IPS DF 6.9 (cell line): ENCODE data around the gene SND1.

ENCODE experiments used
- DNase-seq: peaks from one replicate; pipeline ENCODE4 v3.0.0-alpha.2; 2013; ENCODE audit warnings: low read depth, low spot score
- H3K27ac ChIP-seq: one replicate; pipeline ENCODE4 v1.5.1; 2013; ENCODE audit warnings: low read length, control low read depth
- H3K27me3 ChIP-seq: 2 replicates; pipeline ENCODE4 v1.6.1; 2013; ENCODE audit warnings: mild to moderate bottlenecking, low read length; ENCODE audit not compliant: control insufficient read depth, insufficient read depth
- H3K36me3 ChIP-seq: 2 replicates; pipeline ENCODE4 v1.6.1; 2013; ENCODE audit warnings: low read length; ENCODE audit not compliant: control insufficient read depth, insufficient read depth
- H3K4me1 ChIP-seq: 2 replicates; pipeline ENCODE4 v1.6.1; 2013; ENCODE audit warnings: low read length; ENCODE audit not compliant: control insufficient read depth, insufficient read depth
- H3K4me3 ChIP-seq: 2 replicates; pipeline ENCODE4 v1.5.1; 2013; ENCODE audit warnings: mild to moderate bottlenecking, low read length
- H3K9me3 ChIP-seq: 2 replicates; pipeline ENCODE4 v1.6.1; 2013; ENCODE audit warnings: low read length, inconsistent platforms; ENCODE audit not compliant: control insufficient read depth, insufficient read depth
- WGBS: extraction: QIAGEN DNeasy Blood & Tissue Kit; methylation state at CpG from one replicate; pipeline ENCODE4 v1.1.7; 2013; ENCODE audit warnings: mixed read lengths, missing lambda C conversion rate; ENCODE audit not compliant: insufficient read length, insufficient coverage; 5-methylcytosine and 5-hydroxymethylcytosine counted together

SND1 gene

GRCh38 chr7:127940381-127941160 lies 288.6 kb downstream of the SND1 start:
- no peak for DNase-seq
- no peaks in the 10 kb centered on the region for H3K36me3 ChIP-seq

DNA sequence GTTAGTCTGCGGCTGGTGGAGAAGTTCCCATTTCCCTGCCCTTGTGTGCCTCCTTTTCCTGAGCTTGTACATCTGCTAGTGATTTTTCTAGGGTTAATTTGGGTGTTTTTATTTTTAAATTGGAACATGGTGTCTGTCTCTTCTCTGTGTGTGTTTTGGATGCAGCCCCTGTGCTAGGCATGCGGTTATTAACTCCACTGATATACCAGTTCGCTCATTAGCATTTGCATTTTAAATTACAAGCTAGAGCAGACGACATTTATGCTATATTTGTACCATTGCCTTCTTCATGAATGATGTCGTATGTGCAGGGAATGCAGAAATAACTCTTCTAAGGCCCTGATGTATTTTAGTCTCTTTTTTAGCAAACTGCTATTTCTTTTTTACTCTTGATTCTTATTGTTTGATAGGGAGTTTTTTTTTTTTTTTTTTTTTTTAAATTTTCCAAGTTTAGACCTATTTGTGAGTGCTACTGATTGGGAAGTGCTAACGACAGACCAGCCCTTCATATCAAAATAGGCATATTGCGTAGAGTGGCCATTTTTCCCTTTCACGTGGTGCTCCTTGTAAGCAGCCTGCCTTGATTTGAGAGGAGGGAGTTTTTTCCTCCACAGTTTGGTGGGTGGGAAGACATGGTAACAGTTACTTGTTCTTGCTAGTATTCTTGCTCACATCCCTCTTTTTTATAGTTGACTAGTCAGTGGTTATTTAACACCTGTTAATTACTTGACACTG lies 289.6 kb downstream of the SND1 start:
- H3K9me3 ChIP-seq = no peaks in the 10 kb centered on the region
- no peak overlapping the region for H3K27ac ChIP-seq
- WGBS = no CpG with 5 or more reads among the region's 8 CpGs
- H3K4me3 ChIP-seq = no peak overlapping the region
- no peak for DNase-seq
- H3K36me3 ChIP-seq = no peaks in the 10 kb centered on the region
- 0 out of 2 replicates have a peak, but pooled peaks cover 2% of the 10 kb centered on the region for H3K4me1 ChIP-seq
- no peaks in the 10 kb centered on the region for H3K27me3 ChIP-seq

More at GRCh38 chr7:127940381-127941160, 288.6 kb downstream of the SND1 start:
- H3K4me1 ChIP-seq = 0 out of 2 replicates have a peak, but pooled peaks cover 2% of the 10 kb centered on the region
- no peak overlapping the region for H3K27ac ChIP-seq
- no peak overlapping the region for H3K4me3 ChIP-seq
- WGBS = no CpG with 5 or more reads among the region's 5 CpGs
- H3K27me3 ChIP-seq = no peaks in the 10 kb centered on the region
- H3K9me3 ChIP-seq = no peaks in the 10 kb centered on the region

- no peak for DNase-seq
- no peak overlapping the region for H3K27ac ChIP-seq
Observed at GRCh38 chr7:127943541-127944521, 291.8 kb downstream of the SND1 start.

GRCh38 chr7:127946111-127946510 lies 294.1 kb downstream of the SND1 start:
- DNase-seq = no peak
- Histone ChIP-seq H3K27ac (no peak overlapping the region), H3K27me3 (no peaks in the 10 kb centered on the region), H3K9me3 (no peaks in the 10 kb centered on the region), H3K4me3 (no peak overlapping the region), H3K36me3 (no peaks in the 10 kb centered on the region), H3K4me1 (no peaks in the 10 kb centered on the region)

More at GRCh38 chr7:127943541-127944521, 291.8 kb downstream of the SND1 start:
- no peaks in the 10 kb centered on the region for H3K27me3 ChIP-seq
- H3K36me3 ChIP-seq = no peaks in the 10 kb centered on the region
- no CpG with 5 or more reads among the region's 16 CpGs for WGBS
- H3K4me1 ChIP-seq = no peaks in the 10 kb centered on the region
- H3K9me3 ChIP-seq = no peaks in the 10 kb centered on the region
- H3K4me3 ChIP-seq = no peak overlapping the region

- DNase-seq = no peak
- H3K4me3 ChIP-seq = no peak overlapping the region
- no peaks in the 10 kb centered on the region for H3K4me1 ChIP-seq
- no peaks in the 10 kb centered on the region for H3K27me3 ChIP-seq
- H3K9me3 ChIP-seq = no peaks in the 10 kb centered on the region
- no peak overlapping the region for H3K27ac ChIP-seq
- no peaks in the 10 kb centered on the region for H3K36me3 ChIP-seq
- WGBS = no CpG with 5 or more reads among the region's 1 CpG
Observed at GRCh38 chr7:127946847-127947246, 294.9 kb downstream of the SND1 start.

- Histone ChIP-seq H3K9me3 (no peaks in the 10 kb centered on the region), H3K27ac (no peak overlapping the region), H3K4me3 (no peak overlapping the region), H3K27me3 (no peaks in the 10 kb centered on the region), H3K36me3 (no peaks in the 10 kb centered on the region), H3K4me1 (no peaks in the 10 kb centered on the region)
- WGBS = no CpG with 5 or more reads among the region's 2 CpGs
- DNase-seq = no peak
Observed at GRCh38 chr7:127948312-127948711, 296.3 kb downstream of the SND1 start.

- H3K36me3 ChIP-seq = no peaks in the 10 kb centered on the region
- no peak overlapping the region for H3K27ac ChIP-seq
- no peaks in the 10 kb centered on the region for H3K4me1 ChIP-seq
- no peaks in the 10 kb centered on the region for H3K27me3 ChIP-seq
- no peak for DNase-seq
- H3K4me3 ChIP-seq = no peak overlapping the region
- H3K9me3 ChIP-seq = no peaks in the 10 kb centered on the region
- WGBS = no CpG with 5 or more reads among the region's 2 CpGs
Observed at GRCh38 chr7:127948930-127949329, 296.9 kb downstream of the SND1 start.

- Histone ChIP-seq H3K27ac (no peak overlapping the region), H3K27me3 (no peaks in the 10 kb centered on the region)
Observed at GRCh38 chr7:127949769-127950222, 297.8 kb downstream of the SND1 start.

DNA sequence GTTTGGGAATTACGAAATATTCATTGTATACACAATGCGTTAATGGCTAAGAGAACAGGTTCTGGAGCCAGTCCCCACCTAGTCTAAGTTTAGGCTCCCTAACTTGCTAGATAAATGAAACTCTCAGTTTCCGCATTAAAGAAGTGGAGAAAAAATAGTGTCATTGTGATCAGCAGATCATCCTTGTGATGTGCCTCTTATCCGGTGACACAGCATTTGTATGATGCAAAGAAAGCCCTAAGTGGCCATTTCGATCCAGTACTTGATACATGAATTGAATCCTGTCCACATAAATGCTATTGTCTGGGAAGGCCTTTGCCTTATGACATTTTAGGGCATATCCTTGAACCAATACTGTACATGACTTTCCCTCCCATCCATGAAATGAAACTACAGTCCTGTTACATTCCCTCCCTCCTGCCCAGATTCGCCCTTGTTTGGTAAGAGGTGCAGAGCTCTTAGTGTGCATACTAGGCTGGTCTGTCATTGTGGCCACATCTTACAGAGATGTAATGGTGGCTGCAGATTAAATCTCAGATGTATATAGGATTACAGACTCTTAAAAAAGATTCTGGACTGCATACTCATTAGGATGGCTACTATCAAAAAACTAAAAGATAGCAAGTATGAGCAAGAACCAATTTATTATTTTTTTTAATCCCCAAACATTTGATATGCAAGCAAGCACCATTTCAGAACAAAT lies 298.4 kb downstream of the SND1 start:
- Histone ChIP-seq H3K27ac (no peak overlapping the region), H3K4me3 (no peak overlapping the region), H3K4me1 (no peaks in the 10 kb centered on the region), H3K36me3 (no peaks in the 10 kb centered on the region), H3K9me3 (no peaks in the 10 kb centered on the region), H3K27me3 (no peaks in the 10 kb centered on the region)
- no CpG with 5 or more reads among the region's 6 CpGs for WGBS
- DNase-seq = no peak

More at GRCh38 chr7:127949769-127950222, 297.8 kb downstream of the SND1 start:
- Histone ChIP-seq H3K9me3 (no peaks in the 10 kb centered on the region), H3K4me3 (no peak overlapping the region), H3K36me3 (no peaks in the 10 kb centered on the region), H3K4me1 (no peaks in the 10 kb centered on the region)
- DNase-seq = no peak
- WGBS = no CpG with 5 or more reads among the region's 1 CpG
